ENCODE measurements around the gene NABP1. TPM values are rescaled to one million over a fixed set of nuclear protein-coding genes. Genes with fewer than 3 reads are reported as not detected.

Gene NABP1
- total RNA-seq, 1 experiment from 2014 or later = 96.3 TPM

DNA sequence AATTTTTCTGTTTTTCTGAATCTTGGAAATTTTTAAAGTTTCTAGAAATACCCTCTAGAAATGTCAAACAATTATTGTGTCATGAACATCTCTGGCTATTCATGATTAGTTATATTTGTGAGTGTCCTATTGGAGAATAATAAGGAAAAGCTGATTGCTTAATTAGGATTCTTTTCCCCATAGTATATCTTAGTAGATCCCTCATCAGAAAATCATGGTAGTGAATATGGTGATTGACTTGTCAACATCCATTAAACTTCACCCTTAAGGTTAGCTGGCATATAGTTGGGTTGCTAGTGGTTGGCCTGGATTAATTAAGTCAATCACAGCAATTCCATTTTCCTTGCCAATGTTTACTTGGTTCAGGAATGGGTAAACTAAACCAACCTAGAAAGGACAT is 18.7 kb upstream of the NABP1 start:
- intact Hi-C loops (cut with micrococcal nuclease) = no loop called here
- peaks cover 21% of the 10 kb centered on the region for H3K4me1 Mint-ChIP-seq (ENCODE audit: insufficient read depth, unreplicated experiment)
- no peak overlapping the region for H3K27ac Mint-ChIP-seq (ENCODE audit: low read depth, unreplicated experiment)
- no peak overlapping the region for H3K4me3 Mint-ChIP-seq (ENCODE audit: unreplicated experiment)
- no peaks in the 10 kb centered on the region for H3K27me3 Mint-ChIP-seq (ENCODE audit: insufficient read depth, unreplicated experiment)
- H3K36me3 Mint-ChIP-seq (ENCODE audit: insufficient read depth, unreplicated experiment) = no peaks in the 10 kb centered on the region
- ChIA-PET CTCF (interaction anchor here (1.1 kb wide), 1 partner anchor 103 kb away, joined by 3 read pairs; no protein-coding TSS in a partner anchor), POLR2A (interaction anchor here (0.6 to 5.8 kb wide), 6 partner anchors 13 to 76 kb away, joined by 3 to 83 read pairs (median 6); partner anchors contain the start of gene NABP1)
- BruUV-seq (replicated peaks) = no TSS peak
- no peak for DNase-seq (ENCODE audit: unreplicated experiment)
- peaks cover 10% of the 10 kb centered on the region for H3K9me3 Mint-ChIP-seq (ENCODE audit: unreplicated experiment)
- TF ChIP-seq, protein P1, sequence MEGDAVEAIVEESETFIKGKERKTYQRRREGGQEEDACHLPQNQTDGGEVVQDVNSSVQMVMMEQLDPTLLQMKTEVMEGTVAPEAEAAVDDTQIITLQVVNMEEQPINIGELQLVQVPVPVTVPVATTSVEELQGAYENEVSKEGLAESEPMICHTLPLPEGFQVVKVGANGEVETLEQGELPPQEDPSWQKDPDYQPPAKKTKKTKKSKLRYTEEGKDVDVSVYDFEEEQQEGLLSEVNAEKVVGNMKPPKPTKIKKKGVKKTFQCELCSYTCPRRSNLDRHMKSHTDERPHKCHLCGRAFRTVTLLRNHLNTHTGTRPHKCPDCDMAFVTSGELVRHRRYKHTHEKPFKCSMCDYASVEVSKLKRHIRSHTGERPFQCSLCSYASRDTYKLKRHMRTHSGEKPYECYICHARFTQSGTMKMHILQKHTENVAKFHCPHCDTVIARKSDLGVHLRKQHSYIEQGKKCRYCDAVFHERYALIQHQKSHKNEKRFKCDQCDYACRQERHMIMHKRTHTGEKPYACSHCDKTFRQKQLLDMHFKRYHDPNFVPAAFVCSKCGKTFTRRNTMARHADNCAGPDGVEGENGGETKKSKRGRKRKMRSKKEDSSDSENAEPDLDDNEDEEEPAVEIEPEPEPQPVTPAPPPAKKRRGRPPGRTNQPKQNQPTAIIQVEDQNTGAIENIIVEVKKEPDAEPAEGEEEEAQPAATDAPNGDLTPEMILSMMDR (IDR thresholded peaks at IDR 0.05; ENCODE audit: unreplicated experiment) = no peak

DNA sequence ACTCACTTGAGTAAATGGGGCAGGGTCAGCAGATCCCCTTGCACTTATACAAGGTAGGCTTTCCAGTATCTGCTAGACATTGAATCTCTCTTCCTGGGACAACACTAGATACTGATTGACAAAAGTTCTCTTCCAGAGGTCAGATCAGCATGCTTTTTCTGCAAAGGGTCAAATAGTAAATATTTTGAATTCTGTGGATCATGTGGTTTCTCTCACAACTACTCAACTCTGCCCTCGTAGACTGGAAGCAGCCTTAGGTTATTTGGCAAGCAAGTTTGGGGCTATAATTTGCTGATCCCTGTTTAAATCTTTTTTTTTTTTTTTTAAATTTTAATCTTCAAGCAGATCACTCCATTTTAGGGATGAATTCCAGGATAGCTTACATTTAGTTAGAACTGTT is 17.4 kb upstream of the NABP1 start:
- CTCF ChIA-PET = interaction anchor here (1.2 kb wide), 1 partner anchor 77 kb away, joined by 3 read pairs; no protein-coding TSS in a partner anchor
- BruUV-seq (replicated peaks) = no TSS peak
- Mint-ChIP-seq H3K4me3 (ENCODE audit: unreplicated experiment) (no peak overlapping the region), H3K27ac (ENCODE audit: low read depth, unreplicated experiment) (no peak overlapping the region), H3K27me3 (ENCODE audit: insufficient read depth, unreplicated experiment) (no peaks in the 10 kb centered on the region), H3K36me3 (ENCODE audit: insufficient read depth, unreplicated experiment) (no peaks in the 10 kb centered on the region), H3K4me1 (ENCODE audit: insufficient read depth, unreplicated experiment) (peaks cover 17% of the 10 kb centered on the region), H3K9me3 (ENCODE audit: unreplicated experiment) (peaks cover 16% of the 10 kb centered on the region)
- TF ChIP-seq, protein P1 (IDR thresholded peaks at IDR 0.05; ENCODE audit: unreplicated experiment) = no peak
- DNase-seq (ENCODE audit: unreplicated experiment) = no peak
- intact Hi-C loops (cut with micrococcal nuclease) = no loop called here
- POLR2A ChIA-PET = interaction anchor here (1.0 to 2.3 kb wide), 3 partner anchors 13 to 22 kb away, joined by 3 to 11 read pairs (median 9); no protein-coding TSS in a partner anchor

DNA sequence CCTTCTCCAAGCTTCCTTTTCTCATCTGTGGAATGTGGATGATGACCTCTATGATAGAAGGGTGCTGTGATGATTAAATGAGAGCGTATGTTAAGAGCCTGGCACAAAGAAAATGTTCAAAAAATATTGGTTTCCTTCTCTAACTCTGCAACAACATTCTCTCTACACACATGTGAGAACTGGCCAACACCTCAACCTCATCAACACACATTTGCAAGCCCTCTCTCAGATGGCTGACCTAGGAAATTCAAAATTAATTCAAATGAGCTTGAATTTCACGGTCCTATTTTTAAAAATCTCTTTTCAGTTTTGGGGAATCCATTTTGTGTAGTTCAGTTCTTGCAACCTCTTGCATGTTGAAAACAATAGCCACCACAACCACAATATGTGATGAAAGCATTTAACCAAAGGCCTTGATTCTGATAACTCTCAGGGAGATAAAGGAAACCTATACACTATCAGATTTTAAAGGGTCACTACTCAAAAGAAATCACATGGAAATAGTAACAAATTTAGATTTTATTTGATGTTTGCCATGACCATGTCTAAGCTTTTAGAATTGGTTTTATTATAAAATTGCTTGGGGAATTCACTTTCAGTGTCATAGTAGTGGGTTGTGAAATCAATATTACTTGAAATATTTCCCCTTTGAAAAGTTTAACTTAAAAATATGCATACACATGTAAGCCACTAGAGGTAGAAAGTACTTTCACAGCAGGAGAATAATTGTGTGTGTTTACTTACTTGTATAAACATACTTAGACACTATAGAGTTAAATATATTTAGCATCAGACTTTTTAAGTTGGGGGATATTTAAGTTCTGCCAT is 16.6 kb upstream of the NABP1 start:
- DNase-seq (ENCODE audit: unreplicated experiment) = no peak
- peaks cover 14% of the 10 kb centered on the region for H3K4me1 Mint-ChIP-seq (ENCODE audit: insufficient read depth, unreplicated experiment)
- no peak overlapping the region for H3K4me3 Mint-ChIP-seq (ENCODE audit: unreplicated experiment)
- intact Hi-C loops (cut with micrococcal nuclease) = no loop called here
- BruUV-seq (replicated peaks) = no TSS peak
- H3K36me3 Mint-ChIP-seq (ENCODE audit: insufficient read depth, unreplicated experiment) = no peaks in the 10 kb centered on the region
- CTCF ChIA-PET = interaction anchor here (1.2 kb wide), 1 partner anchor 78 kb away, joined by 3 read pairs; no protein-coding TSS in a partner anchor
- no peaks in the 10 kb centered on the region for H3K27me3 Mint-ChIP-seq (ENCODE audit: insufficient read depth, unreplicated experiment)
- POLR2A ChIA-PET = interaction anchor here (0.7 to 2.3 kb wide), 4 partner anchors 13 to 578 kb away, joined by 3 to 11 read pairs (median 6); no protein-coding TSS in a partner anchor
- TF ChIP-seq, protein P1 (IDR thresholded peaks at IDR 0.05; ENCODE audit: unreplicated experiment) = no peak
- H3K27ac Mint-ChIP-seq (ENCODE audit: low read depth, unreplicated experiment) = no peak overlapping the region
- peaks cover 16% of the 10 kb centered on the region for H3K9me3 Mint-ChIP-seq (ENCODE audit: unreplicated experiment)

DNA sequence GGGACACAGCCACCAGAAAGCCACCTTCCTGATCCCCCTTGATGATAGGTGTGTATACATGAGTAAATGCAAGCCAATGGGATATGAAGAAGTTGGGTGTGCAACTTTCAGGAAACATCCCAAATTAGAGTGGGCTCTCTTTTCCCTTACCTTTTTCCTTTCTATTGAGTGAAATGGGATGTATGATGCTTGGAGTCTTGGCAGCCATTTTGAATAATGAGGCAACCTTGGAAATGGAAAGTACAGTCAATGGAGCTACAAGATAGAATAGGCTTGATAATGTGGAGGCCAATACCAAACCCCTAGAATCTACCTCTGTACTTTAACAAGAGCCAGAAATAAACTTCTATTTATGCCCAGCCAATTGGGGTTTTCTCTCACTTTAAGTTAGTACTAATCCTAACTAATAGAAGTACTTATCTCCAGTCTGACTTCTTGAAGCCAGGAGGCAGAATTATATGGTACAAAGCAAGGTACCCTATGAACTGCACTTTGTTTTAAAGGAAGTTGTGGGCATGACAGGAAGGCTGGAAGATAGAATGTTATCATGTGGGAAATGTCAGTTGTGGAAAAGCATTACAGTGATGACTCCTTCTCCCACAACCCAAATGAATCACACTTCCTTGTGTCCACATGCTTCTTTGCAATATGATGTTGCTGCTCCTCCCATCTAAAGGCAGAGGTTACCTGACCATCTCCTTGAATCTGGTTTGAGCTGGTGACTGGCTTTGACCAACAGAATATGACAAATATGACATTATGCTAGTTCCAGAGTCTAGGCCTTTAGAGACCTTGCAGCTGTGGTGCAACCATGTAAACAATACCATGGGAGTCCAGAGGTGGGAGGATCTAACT is 12.9 kb upstream of the NABP1 start:
- Mint-ChIP-seq H3K27me3 (ENCODE audit: insufficient read depth, unreplicated experiment) (no peaks in the 10 kb centered on the region), H3K4me1 (ENCODE audit: insufficient read depth, unreplicated experiment) (peaks cover 8% of the 10 kb centered on the region), H3K36me3 (ENCODE audit: insufficient read depth, unreplicated experiment) (no peaks in the 10 kb centered on the region), H3K4me3 (ENCODE audit: unreplicated experiment) (no peak overlapping the region), H3K9me3 (ENCODE audit: unreplicated experiment) (peaks cover 6% of the 10 kb centered on the region), H3K27ac (ENCODE audit: low read depth, unreplicated experiment) (no peak overlapping the region)
- intact Hi-C loops (cut with micrococcal nuclease) = no loop called here
- peak; percentile 41 for DNase-seq (ENCODE audit: unreplicated experiment)
- ChIA-PET POLR2A (interaction anchor here (0.5 to 5.6 kb wide), 3 partner anchors 12 to 46 kb away, joined by 3 to 56 read pairs (median 4); partner anchors contain the start of gene NABP1), CTCF (no interaction called here)
- TF ChIP-seq, protein P1 (IDR thresholded peaks at IDR 0.05; ENCODE audit: unreplicated experiment) = no peak
- no TSS peak for BruUV-seq (replicated peaks)
